ENCODE measurements around the gene DNMT3L.
"Not testable (repeated sequence)": the region's sequence is repeated elsewhere in the genome, so short reads cannot be mapped to it uniquely, and the experiment has no call there.

DNMT3L gene

DNA sequence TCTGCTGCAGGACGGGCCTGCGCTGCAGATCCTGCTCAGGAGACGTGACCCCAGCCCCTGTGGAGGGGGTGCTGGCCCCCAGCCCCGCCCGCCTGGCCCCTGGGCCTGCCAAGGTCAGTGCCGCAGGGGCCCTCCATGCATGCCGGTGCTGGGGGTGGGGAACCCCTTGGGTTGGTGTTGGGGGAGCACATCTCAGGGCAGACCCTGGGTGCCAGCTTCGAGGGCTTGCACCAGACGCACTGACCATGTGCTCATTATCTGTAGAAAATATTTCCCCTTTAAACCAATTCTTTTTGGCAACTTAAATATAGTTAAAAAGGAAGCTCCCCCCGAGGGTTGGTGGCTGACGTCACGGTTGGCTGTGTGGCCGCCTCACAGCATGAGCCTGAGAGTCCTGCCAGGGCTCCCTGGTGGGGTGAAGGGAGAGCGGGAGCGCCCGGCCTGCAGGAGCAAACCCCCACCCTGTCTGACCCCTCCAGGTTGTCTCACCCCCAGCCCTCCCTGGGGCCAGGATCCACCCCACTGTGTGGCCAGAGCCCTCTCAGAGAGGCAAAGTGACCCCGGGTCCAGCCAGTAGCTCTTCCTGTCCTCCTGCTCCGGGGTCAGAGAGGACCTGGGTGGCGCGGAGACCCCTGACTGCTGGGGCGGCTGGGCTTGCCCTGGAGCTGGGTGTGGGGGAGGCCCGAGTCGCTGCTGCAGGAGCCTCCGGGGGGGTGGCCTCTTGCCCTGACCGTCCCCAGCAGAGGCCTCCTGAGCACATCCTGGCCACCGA is 32.9 kb upstream of the DNMT3L start:
- DNase-seq, result no peak

DNA sequence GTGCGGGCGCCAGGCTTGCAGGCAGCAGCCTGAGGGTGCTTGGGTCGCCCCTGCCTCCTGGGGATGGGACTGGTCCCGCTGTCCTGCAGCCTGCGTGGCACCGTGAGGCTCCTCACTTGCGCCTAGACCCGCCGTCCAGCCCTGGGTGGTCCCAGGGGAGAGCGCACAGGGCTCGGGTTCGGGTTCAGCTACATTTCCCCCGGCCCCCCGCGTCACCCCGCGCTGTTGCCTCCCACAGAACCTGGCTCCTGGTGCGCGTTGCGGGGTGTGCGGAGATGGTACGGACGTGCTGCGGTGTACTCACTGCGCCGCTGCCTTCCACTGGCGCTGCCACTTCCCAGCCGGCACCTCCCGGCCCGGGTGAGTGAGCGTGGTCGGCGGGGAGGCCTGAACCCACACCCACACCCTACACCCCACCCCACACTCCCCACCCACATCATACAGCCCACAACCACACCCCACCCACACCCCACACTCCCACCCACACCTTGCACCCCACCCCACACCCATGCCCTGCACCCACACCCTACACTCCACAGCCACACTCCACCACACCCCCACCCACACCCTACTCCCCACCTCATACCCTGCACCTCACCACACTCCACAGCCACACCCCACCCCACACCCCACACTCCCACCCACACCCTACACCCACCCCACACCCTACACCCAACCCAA is 32.0 kb upstream of the DNMT3L start:
- DNase-seq, result no peak

DNA sequence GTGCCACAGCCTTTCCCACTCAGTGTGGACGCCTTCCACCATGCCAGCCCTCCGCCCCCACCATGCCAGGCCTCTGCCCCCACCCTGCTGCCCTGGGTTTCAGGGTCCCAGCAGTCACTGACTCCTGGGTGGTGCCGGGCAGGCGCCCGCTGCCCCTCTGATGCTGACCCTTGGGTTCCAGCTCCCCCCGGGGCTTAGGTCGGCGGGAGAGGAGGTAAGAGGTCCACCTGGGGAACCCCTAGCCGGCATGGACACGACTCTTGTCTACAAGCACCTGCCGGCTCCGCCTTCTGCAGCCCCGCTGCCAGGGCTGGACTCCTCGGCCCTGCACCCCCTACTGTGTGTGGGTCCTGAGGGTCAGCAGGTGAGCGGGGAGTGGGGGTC is 31.1 kb upstream of the DNMT3L start:
- no peak for DNase-seq

DNA sequence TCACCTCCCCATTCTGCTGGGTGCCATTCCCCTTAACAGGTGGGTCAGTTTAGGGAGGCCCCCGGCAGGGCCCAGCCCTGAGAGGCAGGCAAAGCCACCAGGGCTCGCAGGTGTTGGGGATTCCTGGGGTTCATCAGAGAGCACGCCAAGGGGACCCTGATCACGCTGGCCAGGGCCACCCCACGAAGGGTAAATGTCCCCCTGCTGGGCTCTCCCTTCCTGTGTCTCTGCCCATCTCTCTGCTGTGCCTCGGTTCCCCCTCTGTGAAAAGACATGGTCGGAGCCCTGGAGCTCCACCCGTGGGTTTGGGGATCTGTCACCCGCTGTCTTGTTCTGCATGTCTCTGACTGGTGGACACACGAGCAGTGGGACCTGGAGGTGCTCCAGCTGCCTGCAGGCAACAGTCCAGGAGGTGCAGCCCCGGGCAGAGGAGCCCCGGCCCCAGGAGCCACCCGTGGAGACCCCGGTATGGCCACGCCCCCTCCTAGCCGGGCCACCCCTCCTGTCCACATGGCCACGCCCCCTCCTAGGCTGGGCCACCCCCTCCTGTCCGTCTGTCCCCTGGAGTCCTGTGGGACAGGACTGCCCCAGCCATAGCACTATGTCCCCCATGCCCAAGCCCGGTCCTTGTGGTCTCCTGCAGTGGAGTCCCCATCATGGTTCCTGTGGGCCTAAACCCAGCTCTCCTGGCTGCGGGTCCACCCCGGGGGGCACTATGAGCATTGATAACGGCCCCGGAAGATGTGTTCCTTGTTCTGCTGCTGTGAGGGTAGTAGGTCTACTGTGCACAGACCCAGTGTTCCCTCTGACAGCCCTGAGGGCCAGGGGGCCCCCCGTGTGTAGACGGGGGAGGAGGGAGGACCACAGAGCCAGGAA is 30.5 kb upstream of the DNMT3L start:
- DNase-seq, result no peak

DNA sequence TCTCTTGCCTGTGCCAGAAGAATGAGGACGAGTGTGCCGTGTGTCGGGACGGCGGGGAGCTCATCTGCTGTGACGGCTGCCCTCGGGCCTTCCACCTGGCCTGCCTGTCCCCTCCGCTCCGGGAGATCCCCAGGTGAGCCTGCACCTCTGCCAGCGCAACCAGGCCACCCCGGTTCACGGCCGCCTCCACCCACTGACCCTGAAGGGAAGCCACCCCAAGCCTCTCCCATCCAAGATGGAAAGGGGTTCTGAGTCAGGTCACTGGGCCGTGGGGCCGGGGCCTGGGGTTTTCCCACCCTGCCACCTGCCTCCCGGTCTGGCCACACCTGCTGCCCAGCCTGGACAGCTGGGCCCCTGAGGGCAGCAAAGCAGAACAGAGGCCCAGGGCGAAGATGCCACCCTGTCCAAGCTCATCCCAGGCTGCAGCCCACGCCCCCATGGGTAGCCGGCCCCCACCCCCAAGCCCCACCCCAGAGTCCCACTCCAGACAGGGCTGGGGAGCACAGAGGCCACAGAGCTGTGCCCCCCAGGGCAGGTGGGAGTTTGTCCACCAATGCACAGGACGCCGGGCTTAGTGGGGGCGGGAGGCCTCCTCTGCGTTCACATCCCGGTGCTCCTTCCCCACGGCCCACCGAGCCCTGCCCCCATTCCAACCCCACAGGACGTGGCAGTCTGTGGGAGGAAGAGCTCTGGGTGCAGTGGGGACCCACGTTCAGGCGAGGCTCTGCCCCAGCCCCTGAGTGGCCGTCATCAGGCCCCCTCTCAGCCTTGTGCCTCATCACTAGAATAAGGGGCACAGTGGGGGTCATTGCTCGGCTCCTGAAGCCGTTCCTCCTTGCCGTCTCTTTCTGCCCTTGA is 29.6 kb upstream of the DNMT3L start:
- no peak for DNase-seq

DNA sequence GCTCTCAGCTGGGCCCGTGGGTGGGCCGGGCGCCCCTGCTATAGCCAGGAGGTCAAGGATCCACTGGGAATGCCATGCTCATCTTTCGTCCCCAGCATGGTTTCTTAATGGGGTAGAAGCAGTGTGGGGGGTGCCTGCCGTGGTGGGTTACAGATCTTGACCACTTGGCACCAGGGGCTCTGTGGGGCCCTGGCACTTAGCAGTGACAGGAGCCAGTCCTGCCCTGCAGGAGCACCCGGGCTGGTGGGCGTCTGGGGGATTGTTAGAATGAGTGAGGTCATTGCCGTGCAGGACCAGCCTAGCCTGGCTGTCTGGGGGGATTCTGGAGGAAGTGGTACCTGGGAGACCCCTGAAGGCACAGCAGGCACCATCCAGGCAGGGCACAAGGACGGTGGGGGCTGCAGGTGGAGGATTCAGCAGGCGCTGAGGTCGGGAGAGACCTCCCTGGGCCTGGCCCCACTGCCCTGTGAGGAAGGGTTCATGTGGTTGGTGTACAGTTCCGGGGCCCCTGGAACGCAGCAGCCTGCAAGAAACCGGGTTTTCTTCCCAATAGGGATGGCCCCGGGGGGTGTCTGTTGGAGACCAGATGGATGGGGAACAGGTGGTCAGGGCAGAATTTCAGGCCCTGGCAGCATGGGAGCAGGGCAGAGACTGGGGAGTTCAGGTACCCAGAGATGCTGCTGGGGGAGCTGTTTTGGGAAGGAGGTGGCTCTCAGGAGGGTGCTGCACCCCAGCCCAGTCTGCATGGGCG is 28.8 kb upstream of the DNMT3L start:
- DNase-seq, result no peak

DNA sequence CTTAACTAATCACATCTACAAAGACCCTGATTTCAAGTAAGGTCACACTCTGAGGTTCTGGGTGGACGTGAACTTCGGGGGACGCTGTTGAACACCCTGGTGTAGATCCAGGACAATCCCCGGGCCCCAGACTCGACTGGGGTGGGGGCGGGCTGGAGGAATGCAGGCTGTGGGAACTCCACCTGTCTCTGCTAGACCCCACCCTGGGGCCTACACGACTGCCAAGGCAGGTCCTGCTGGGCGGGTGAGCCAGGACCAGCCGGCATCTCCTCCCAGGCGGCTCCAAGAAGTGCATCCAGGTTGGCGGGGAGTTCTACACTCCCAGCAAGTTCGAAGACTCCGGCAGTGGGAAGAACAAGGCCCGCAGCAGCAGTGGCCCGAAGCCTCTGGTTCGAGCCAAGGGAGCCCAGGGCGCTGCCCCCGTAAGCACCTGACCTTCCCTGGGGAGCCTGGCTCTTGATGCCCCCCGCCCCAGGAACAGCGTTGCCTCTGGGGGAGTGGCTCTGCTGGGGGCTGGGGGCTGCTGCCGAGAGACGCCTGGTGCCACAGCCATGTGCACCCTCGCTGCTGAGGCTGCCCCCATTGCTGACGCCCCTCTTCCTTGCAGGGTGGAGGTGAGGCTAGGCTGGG is 27.8 kb upstream of the DNMT3L start:
- no peak for DNase-seq

DNA sequence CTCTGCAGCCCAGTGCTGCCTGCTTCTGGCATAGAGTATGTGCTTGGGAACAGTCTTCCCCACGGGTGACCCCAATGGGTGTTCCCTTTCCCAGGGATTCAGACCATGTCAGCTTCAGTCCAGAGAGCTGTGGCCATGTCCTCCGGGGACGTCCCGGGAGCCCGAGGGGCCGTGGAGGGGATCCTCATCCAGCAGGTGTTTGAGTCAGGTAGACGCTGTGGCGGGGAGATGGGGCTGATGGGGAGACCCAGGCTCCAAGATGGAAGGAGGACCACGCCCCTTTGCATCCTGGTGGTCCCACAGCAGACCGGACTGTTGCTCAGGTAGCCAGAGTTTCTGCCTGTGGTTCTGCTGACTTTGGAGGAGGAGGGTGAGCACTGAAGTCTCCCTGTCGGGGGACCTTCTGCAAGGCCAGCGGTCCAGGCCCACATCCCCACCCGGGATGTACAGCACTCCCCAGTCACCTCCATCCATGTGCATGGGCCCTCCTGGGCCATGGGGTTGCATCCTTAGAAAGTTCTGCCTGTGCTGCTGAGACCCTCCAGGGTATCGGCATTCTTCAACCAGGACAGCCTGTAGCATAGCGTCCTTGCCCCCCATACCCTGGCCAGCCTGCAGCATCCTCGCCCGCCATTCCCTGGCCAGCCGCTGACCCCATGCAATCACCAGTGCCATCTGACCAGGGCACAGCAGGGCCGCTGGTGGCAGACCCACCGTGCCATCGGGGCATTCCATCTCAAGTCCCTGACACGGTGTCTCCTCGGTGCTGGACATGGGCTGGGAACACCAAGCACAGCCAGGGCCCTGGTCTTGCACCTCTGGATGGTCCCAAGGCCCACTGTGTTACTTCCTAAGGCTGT is 26.8 kb upstream of the DNMT3L start:
- no peak for DNase-seq

DNA sequence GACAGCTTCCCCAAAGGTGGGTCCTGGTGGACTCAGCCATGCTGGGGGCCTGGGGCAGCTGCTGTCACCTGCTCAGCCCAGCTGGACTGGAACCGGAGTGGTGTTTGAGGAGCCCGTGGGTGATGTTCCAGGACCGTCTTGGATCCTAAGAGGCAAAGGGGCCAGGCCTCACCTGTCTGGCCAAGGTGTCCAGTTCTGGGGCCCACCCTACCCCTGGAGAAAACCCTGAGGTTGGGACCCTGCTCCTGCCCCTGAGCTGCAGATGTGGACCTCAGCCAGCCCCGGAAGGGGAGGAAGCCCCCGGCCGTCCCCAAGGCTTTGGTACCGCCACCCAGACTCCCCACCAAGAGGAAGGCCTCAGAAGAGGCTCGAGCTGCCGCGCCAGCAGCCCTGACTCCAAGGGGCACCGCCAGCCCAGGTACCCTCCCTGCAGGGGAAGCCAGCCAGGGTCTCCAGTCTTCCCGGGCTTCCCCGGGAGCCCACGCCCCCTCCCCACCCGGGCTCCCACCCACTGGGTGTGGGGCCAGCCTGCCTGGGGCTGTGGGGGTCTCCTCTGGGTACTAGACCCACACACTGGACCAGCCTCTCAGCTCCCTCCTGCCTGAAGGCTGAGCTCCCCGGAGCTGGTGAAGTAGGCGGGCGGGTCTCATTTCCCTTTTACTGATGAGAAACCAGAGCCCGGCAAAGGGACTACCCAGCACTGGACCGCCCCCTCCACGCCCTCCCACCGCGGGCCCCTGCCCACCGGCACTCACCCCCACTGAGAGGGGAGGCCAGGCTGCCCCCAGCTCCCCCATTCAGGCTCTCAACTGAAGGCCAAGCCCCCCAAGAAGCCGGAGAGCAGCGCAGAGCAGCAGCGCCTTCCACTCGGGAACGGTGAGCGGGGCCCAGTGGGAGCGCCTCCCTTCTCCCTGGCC is 25.3 kb upstream of the DNMT3L start:
- DNase-seq, result no peak

DNA sequence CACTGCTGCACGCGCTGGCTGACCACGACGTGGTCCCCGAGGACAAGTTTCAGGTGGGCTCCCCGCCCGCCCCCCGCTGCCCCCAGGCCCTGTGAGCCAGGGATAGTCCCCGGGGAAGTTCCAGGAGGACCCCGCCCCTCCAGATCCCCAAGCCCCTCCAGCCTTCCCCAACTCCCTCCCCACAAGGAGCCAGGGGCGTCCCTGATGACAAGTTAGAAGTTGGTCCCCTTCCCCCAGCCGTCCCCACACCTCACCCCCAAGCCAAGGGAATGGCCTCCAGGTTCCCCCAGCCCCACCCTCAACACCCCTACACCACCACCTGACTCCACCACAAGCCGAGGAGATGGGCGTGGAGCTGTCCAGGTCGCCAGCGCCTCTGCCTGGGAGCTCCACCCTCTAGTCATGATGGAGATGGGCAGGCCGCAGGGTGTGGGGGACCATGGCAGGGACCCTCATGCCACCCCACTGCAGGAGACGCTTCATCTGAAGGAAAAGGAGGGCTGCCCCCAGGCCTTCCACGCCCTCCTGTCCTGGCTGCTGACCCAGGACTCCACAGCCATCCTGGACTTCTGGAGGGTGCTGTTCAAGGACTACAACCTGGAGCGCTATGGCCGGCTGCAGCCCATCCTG is 24.5 kb upstream of the DNMT3L start:
- DNase-seq, result no peak

DNA sequence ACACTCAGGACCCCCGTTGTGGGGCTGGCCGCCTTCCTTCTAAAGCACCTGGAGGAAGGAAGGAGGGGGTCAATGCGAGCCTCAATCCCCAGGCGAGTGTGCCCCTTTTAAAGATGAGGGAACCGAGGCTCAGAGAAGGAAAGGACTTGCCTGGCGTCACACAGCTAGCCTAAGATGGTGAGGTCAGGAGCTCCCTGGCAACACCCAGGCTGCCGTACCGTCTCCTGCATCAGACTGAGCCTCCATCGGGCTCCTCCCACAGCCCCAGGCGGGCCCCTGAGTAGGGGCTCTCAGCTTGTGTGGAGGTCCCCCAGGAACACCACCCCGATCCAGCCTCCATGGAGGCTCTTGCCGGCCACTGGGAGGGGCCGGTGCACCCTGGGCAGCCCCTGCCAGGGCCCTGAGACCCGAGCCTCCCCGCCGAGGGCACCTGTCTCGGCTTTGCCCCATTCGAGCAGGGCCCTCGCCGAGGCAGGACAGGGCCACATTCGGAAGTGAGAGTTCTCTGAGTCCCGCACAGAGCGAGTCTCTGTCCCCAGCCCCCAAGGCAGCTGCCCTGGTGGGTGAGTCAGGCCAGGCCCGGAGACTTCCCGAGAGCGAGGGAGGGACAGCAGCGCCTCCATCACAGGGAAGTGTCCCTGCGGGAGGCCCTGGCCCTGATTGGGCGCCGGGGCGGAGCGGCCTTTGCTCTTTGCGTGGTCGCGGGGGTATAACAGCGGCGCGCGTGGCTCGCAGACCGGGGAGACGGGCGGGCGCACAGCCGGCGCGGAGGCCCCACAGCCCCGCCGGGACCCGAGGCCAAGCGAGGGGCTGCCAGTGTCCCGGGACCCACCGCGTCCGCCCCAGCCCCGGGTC is 23.7 kb upstream of the DNMT3L start, which contains the start of gene AIRE:
Gene AIRE (plus strand): TSS at position 739 of the 855 bp plus-strand sequence. CDS start 131 bp downstream, outside the sequence.
- DNase-seq, result no peak

DNA sequence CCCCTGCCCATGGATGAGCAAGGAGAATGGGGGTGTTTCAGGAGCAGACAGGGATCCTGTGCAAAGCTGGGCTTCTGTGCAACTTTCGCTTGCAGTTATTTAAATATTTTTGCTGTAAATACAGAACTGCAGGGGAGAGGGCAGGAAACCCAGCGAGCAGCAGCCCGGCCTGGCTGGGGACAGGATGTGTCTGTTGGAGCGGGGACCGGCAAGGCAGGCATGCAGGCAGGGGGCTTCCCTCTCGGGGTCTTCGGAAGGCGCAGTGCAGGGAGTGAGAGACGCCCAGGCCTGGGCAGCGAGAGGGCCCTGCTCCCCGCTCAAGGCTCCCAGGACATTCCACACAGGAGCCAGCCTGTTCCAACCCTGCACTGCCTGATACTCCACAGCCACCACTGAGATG is 22.3 kb upstream of the DNMT3L start:
- DNase-seq, result no peak

DNA sequence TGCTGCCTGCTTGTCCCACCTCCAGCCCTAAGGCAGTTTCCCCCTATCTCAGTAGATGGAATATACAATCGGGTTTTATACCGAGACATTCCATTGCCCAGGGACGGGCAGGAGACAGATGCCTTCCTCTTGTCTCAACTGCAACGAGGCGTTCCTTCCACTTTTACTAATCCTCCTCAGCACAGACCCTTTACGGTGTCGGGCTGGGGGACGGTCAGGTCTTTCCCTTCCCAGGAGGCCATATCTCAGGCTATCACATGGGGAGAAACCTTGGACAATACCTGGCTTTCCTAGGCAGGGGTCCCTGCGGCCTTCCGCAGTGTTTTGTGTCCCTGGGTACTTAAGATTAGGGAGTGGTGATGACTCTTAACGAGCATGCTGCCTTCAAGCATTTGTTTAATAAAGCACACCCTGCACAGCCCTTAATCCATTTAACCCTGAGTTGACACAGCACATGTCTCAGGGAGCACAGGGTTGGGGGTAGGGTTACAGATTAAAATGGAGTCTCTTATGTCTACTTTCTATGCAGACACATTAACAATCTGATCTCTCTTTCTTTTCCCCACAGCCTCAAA is 21.6 kb upstream of the DNMT3L start:
- not testable (repeated sequence) for DNase-seq

DNA sequence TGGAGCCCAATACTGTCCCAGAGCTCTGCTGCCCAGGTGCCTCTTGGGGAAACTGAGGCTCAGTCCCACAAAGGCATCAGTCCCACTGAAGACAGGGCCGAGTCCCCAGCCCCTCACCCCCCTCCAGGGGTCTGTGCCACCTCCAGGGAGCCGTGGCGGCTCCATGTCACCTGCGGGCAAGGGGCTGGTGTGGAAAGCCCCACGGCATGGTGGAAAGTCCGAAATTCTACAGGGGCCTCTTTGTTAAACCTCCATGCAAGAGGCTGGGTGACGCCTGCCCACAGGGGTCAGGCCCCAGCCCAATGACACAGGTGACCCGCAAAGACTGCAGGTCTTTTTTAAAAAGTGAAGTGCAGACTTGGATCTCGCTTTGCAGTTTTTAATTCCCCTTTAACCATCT is 20.7 kb upstream of the DNMT3L start:
- no peak for DNase-seq

DNA sequence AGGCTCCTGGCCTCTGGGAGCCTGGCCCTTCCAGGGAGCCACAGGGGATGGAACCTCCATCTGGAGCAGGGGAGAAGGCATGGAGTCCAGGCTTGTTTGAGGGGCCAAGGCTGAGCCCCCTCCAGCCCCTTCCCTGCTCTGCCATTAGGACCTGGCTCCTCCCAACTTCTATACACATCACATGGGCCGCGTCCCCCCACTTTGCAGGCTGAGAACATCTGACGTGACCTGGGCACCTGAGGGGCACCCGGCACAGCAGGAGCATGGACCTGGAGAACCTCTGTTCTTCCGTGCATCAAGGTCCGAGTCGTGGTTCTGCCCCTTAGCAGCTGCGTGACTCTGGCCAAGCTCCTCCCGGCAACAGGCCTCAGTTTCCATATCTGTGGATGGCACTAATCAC is 20.1 kb upstream of the DNMT3L start:
- DNase-seq, result no peak

DNA sequence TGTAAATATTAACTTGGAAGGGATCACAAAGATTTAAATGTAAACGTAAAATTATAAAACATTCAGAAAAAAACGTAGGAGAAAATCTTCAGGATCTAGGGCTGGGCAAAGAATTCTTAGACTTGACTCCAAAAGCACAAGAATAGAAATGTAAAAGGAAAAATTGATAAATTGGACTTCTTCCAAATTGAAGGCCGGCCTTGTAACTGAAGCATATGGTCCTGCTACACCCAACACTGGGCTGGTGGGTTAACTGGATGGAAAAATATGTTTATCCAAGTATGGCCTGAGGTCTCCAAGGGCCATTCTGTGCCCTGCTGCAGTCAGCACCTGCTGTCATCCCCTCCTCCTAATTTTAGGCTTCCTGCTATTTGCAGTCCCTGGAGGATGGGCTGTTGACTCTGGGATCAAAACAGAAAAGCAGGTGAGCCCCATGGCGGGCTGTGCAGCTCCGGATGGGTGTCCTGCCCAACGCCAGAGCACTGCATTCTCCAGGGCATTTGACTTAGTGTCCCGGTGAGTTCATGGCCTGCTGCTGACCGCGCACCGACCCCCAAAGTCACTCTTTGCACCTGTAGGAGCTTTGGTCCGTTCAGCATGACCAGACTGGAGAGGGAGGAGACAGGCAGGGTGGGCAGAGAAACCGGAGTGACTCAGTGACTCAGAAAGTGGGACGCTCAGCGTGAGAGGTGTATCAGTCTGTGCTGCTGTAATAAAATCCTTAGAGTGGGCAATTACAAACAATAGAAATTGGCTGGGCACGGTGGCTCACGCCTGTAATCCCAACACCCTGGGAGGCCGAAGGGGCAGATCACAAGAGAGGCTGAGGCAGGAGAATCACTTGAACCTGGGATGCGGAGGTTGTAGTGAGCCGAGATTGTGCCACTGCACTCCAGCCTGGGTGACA is 17.9 kb upstream of the DNMT3L start:
- peak; percentile 54 for DNase-seq
